Cortex of kidney (tissue), 1 donor: ENCODE data around the gene EPHB3.
"Not testable (repeated sequence)": the region's sequence is repeated elsewhere in the genome, so short reads cannot be mapped to it uniquely, and the experiment has no call there.

Source experiments
- DNase-seq: peaks from one replicate; lab custom pipeline; 2025; lab: John Stamatoyannopoulos, UW

The EPHB3 gene

GRCh38 chr3:184600685-184601377 lies 39.2 kb downstream of the EPHB3 start:
- DNase-seq = no peak

DNA sequence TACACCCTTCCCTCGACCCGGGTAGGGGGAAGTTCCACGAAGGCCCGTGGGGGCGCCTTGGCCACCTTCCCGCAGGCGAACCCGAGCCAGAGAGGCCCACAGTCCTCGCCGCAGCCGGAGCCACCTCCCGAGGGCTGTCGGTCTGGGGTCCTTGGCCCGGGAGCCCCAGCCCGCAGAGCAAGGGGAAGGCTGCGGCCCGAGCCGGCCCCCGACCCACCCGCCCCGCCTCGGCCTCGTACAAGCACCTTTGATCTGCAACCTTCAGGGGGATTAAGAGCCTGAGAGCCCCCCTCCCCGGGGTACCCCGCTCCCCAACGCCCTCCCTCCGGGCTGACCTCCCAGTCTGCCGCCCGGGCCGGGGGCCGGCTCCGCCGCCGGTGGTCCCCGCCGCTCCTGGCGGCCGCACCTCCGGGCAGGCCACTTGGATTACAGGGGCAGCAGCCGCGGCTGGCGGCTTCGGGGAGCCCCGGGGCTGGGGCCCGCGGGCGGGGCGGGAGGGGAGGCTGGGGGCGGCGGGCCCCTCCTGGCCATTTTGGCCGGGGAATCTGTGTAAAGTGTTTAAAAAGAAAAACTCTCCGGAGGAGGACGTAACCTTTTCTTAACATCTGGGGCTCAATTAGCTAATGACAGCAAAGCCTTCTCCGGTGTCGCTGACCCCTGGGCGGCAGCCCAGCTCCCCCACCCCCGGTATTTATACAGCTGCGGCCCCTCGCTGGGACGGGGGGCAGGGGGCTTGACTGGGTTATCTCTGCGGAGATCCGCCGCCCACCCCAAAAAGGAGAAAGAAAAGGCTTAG lies 40.2 kb downstream of the EPHB3 start:
- DNase-seq = no peak

DNA sequence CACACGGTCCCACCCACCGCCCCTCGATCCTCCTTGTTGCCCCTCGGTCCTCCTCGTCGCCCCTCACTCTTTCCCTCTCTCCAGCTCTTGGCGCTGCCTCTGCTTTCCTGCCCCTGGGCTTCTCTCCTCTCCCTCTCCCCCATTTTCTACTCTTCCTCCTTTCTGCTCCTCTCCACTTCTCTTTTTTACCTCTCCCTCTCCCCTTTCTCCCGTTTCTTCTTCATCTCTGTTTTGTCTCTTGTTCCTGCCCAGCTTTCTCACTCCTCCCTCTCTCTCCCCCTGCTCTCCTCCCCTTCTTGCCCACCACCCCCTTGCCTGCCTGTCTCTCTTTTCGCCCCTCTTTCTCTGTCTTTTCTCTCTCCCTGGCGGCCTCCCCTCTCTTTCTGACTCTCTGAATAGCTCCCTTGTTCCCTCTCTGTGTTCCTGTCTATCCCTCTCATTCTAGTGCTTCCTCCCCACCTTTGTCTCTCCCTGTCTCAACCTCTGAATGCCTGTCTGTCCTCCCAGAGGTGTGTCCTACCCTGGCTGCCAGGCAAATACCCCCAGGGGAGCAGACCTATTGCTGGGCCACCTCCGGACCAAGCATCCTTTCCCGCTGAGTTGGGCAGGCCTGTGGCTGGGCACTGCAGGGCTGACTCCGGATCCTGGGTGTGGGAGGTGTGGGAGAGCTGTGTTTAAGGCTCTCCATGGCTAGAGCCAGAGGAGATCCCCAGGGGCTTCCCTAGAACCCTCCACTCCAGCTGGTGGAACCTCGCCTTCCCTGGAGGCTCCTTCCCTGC lies 41.0 kb downstream of the EPHB3 start:
- DNase-seq = no peak

- no peak for DNase-seq
These were observed 41.8 kb downstream of the EPHB3 start for GRCh38 chr3:184603151-184604030.

GRCh38 chr3:184604039-184604601 lies 42.5 kb downstream of the EPHB3 start:
- DNase-seq = no peak

- no peak for DNase-seq
These were observed 43.2 kb downstream of the EPHB3 start for GRCh38 chr3:184604615-184605290.

GRCh38 chr3:184608209-184608608 lies 46.6 kb downstream of the EPHB3 start:
- no peak for DNase-seq

- no peak for DNase-seq
These were observed 48.1 kb downstream of the EPHB3 start for GRCh38 chr3:184609476-184610244.

- DNase-seq = no peak
These were observed 48.8 kb downstream of the EPHB3 start for GRCh38 chr3:184610245-184610871.

GRCh38 chr3:184611607-184612281 lies 50.2 kb downstream of the EPHB3 start:
- no peak for DNase-seq

- DNase-seq = no peak
These were observed 53.8 kb downstream of the EPHB3 start for GRCh38 chr3:184615396-184615795.

- DNase-seq = no peak
These were observed 54.9 kb downstream of the EPHB3 start for GRCh38 chr3:184616436-184616835.

DNA sequence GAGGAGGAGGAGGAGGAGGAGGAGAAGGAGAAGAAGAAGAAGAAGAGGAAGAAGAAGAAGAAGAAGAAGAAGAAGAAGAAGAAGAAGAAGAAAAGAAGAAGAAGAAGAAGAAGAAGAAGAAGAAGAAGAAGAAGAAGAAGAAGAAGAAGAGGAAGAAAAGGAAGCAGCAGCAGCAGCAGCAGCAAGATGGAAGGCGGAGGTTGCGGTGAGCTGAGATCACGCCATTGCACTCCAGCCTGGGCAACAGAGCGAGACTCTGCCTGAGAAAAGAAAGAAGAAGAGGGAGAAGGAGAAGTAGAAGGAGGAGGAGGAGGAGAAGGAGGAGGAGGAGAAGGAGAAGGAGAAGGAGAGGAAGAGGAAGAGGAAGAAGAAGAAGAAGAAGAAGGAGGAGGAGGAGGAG lies 55.7 kb downstream of the EPHB3 start:
- not testable (repeated sequence) for DNase-seq

DNA sequence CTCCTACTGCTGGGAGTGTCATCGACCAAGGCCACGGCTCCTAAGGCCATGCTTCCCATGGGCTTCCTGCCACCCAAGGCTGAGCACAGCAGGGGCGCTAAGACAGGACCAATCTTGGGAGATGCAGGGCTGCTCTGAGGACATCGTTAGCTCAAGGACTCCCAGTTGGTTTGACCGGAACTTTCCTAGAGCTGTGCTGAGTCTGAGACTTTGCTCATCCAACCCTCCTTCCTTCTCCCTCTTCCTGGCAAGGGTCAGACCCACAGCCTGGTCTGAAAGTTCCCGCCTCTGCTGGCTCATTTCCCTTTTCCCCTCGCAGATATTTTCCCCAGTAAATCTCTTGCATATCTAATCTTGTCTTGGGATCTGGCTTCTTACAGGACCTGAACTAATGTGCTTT lies 57.2 kb downstream of the EPHB3 start:
- no peak for DNase-seq

- DNase-seq = no peak
These were observed 57.8 kb downstream of the EPHB3 start for GRCh38 chr3:184619369-184619768.

DNA sequence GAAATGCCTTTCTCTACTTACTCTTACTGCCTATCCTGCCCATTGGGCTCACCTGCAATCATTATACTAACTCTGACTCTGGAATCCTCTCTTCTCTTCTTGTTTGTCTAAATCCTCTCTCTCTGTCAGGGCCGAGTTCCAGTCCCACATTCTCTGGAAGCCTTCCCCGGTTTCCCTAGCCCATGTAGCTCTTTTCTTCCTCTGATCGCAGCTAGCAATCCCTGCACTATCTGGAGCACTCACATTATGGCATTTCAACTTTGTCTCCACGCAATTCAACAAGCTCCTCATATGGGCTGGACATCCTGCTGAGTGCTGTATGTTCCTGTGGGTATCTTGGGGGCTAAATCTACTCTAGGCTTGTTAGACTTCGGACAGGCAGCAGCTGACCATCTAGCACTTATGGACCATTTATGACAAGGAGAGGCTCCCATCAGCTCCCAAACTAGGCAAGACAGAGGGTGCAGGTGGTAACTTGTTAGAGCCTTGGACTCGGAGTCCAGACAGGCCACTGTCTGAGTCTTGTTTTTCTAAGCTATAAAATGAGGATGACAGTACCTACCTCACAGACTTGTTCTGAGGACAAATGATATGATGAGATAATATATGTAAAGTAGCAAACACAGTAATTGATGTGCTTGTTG lies 58.3 kb downstream of the EPHB3 start:
- DNase-seq = no peak

DNA sequence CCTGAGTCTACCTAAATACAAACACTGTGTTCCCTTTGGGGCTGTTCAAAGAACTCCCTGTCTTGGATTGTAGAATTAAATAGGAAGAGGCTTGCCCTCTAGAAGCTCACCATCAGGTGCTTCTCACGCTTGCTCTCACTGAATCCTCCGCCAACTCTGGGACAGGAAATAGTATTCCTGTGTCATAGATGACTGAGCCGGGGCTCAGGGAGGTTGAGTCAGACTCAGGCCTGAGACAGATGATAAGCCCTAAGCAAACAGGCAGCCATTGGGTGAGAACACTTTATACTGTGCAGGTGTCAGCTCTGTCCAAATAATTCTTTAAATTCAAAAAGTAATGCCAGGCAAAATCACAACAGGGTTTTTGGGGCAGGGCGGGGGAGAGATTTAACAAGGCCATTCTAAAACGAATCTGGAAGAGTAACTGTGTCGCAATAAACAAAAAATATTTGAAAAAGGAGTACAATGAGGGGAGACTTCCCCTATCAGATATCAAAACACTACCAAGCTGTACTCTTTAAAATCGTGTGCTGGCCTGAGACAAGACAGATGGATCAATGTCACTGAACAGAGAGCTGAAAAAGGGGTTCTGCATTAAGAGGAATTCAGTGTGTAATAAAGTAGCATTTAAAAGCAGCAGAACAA lies 59.0 kb downstream of the EPHB3 start:
- no peak for DNase-seq

GRCh38 chr3:184622156-184622555 lies 60.6 kb downstream of the EPHB3 start:
- DNase-seq = not testable (repeated sequence)
